Measurements from ENCODE around the gene SELENOM. TPM values are rescaled to one million over a fixed set of nuclear protein-coding genes. Genes with fewer than 3 reads are reported as not detected.
"Not testable (repeated sequence)": the region's sequence is repeated elsewhere in the genome, so short reads cannot be mapped to it uniquely, and the experiment has no call there.

The SELENOM gene
- total RNA-seq, 4 donors from 2014 or later = 941 to 2,300 (median 1,432) TPM

DNA sequence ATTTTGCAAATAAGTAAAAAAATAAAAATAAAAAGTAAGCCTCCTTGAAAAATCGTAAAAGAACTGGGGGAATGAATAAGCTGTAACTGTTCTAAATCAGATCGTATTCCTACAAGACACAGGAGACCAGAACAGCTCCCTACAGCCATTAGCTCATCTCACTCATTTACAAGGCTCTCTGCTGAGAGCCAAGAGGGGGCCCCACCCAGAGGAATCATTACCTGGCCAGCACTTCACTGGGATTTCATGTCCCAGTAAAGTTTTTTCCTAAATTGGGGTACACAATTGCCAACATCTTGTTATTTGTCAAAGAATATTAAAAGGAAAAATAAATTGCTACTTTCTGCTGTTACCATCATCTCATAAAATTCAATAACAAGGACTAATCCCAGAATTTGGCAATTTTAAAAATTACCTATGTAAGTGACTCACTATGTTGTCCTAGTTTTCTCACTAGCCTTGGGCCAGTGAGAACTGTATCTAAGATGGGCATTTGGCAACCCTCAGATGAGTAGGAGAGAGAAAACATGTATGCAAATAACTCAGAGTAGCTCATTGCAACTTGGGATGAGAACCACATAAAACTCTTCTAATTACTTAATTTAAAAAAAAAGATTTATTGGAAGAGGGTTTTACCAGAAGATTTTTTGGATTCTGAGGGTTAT, 44.7 kb downstream of the SELENOM start:
- no peaks in the 10 kb centered on the region for H3K27me3 ChIP-seq
- H3K4me3 ChIP-seq = no peak overlapping the region
- H3K9me3 ChIP-seq = no peaks in the 10 kb centered on the region
- H3K4me1 ChIP-seq = no peaks in the 10 kb centered on the region
- TF ChIP-seq EP300 (IDR thresholded peaks at IDR 0.05) = no peak
- TF ChIP-seq, protein P1, sequence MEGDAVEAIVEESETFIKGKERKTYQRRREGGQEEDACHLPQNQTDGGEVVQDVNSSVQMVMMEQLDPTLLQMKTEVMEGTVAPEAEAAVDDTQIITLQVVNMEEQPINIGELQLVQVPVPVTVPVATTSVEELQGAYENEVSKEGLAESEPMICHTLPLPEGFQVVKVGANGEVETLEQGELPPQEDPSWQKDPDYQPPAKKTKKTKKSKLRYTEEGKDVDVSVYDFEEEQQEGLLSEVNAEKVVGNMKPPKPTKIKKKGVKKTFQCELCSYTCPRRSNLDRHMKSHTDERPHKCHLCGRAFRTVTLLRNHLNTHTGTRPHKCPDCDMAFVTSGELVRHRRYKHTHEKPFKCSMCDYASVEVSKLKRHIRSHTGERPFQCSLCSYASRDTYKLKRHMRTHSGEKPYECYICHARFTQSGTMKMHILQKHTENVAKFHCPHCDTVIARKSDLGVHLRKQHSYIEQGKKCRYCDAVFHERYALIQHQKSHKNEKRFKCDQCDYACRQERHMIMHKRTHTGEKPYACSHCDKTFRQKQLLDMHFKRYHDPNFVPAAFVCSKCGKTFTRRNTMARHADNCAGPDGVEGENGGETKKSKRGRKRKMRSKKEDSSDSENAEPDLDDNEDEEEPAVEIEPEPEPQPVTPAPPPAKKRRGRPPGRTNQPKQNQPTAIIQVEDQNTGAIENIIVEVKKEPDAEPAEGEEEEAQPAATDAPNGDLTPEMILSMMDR (IDR thresholded peaks at IDR 0.05) = no peak
- no peak for TF ChIP-seq POLR2A (IDR thresholded peaks at IDR 0.05)
- TF ChIP-seq POLR2AphosphoS5 (IDR thresholded peaks at IDR 0.05) = no peak
- 50 to 68% methylated on average over 1 to 2 of the region's 2 CpGs for WGBS, 2 donors (ENCODE audit: low coverage in 1 of 2)
- no peak for ATAC-seq
- H3K27ac ChIP-seq = no peak overlapping the region
- no peaks in the 10 kb centered on the region for H3K36me3 ChIP-seq

DNA sequence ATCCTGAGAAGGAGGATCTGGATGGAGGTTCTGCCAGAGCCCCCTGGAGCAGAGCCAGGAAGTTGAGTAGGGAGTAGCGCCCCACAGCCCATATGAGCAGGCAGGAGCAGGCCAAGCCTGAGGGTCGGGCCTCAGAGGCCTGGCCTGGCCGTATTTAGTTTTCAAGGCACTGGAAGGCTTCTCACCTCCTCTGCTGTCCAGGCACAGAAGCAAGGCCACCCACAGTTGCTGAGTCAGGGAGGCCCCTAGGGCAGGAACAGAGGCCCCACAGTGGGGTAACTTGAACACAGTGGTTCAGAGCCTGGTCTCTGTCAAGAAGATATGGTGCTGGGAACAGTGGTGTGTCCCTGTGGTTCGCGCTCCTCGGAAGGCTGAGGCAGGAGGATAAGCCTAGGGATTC, 47.7 kb downstream of the SELENOM start:
- WGBS, 2 donors (ENCODE audit: low coverage in 1 of 2) = 0% methylated on average over 1 of the region's 6 CpGs; no CpG with 5 or more reads in 1 of the 2 donors
- H3K27me3 ChIP-seq, H3K36me3 ChIP-seq, H3K4me3 ChIP-seq, H3K9me3 ChIP-seq, ATAC-seq: not testable (repeated sequence)
- peak overlapping the region in 1 of 4 donors; percentile 37 for H3K27ac ChIP-seq
- peaks cover 8 to 26% (median 9%) of the 10 kb centered on the region in 3 donors for H3K4me1 ChIP-seq

DNA sequence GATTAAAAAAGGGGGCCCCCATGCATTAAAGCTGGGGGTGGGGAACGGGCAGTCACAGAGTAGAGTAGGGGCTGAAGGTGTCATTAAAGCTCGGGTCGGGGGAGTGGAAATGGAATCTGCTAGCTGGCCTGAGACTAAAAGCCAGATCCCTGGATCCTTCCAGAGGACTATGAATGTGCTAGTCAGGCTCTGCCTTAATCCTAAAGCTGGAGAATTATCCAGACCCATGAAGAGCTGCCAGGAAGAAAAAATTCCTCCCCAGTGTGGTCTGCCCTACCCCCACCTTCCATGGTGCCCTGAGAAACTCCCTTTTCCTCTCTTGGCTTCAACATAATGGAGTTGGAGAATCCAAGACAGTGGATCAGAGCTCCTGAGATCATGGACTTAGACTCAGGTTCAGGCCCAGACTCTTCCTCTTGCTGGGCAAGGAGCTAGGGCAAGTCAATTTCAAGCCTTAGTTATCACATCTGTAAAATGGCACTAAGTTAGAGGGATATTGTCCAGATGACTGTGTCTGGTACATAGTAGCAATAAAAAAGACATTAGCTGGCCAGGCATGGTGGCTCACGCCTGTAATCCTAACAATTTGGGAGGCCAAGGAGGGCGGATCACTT, 50.3 kb downstream of the SELENOM start:
- WGBS, 2 donors (ENCODE audit: low coverage in 1 of 2) = 62 to 100% methylated on average over 1 to 5 of the region's 5 CpGs
- H3K4me1 ChIP-seq = peaks cover 8 to 49% (median 9%) of the 10 kb centered on the region in 3 donors
- TF ChIP-seq POLR2A (IDR thresholded peaks at IDR 0.05) (no peak), EP300 (IDR thresholded peaks at IDR 0.05) (no peak), POLR2AphosphoS5 (IDR thresholded peaks at IDR 0.05) (no peak)
- TF ChIP-seq, protein P1 (IDR thresholded peaks at IDR 0.05) = no peak
- no peaks in the 10 kb centered on the region for H3K36me3 ChIP-seq
- peak overlapping the region in 3 of 4 donors; percentile 87 to 92 (median 92) for H3K27ac ChIP-seq
- no peaks in the 10 kb centered on the region for H3K9me3 ChIP-seq
- ATAC-seq = no peak
- no peaks in the 10 kb centered on the region for H3K27me3 ChIP-seq
- no peak overlapping the region for H3K4me3 ChIP-seq

DNA sequence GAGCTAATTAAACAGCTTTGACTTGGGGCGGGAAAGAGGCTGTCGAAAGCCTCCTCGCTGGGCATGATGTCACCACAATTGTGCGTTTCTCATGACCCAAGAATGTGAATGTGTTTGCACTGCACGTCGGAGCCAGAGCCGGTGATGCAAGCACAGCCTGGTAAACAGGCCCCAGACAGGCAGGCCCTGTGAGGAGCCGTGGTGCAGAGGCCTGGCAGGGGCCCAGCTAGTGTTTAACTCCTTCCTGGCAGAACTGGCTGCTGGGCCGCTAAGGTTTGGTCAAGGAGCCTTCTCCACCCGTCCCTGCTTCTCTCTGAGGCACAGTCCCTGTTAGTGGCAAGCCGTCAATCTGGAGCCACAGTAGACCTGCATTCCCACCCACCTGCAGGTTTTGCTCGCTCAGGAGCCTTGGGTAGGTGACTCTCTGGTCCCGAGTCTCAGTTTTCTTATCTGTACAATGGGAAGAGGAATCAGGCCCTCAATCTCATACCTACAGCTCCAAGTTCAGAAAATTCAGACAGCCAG, 51.7 kb downstream of the SELENOM start:
- WGBS, 2 donors (ENCODE audit: low coverage in 1 of 2) = 19 to 28% methylated on average over 3 to 12 of the region's 13 CpGs
- H3K27me3 ChIP-seq = no peaks in the 10 kb centered on the region
- H3K4me1 ChIP-seq = peaks cover 8 to 56% (median 9%) of the 10 kb centered on the region in 3 donors
- H3K36me3 ChIP-seq = no peaks in the 10 kb centered on the region
- H3K27ac ChIP-seq = peak overlapping the region; percentile 87 to 98 (median 92)
- peak; percentile 99 for ATAC-seq
- H3K9me3 ChIP-seq = no peaks in the 10 kb centered on the region
- TF ChIP-seq POLR2AphosphoS5 (IDR thresholded peaks at IDR 0.05) (peak; percentile 99), POLR2A (IDR thresholded peaks at IDR 0.05) (no peak), EP300 (IDR thresholded peaks at IDR 0.05) (peak; percentile 19)
- TF ChIP-seq, protein P1 (IDR thresholded peaks at IDR 0.05) = no peak
- no peak overlapping the region for H3K4me3 ChIP-seq

DNA sequence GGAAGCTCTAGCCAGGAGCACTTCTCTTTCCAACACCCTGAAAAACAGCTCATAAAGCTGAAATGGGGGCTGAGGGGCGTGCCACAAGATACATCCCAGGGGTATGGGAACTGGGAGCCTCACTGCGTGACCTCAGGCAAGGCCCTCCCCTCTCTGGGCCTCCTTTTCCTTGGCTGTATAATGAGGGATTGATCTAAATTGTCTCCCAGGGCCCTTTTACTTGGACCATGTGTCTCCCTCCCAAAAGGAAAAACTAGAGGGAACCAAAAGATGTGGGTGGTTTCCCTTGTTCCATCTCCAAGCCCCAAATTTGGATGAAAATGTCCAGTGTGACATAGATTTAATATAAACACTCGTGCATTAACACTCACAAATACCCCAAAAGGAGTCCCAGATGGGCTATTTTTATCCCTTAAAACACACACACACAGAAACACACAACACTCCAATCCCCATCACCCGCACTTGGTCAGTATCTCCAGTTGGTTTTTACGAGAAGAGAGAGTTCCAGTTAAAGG, 52.2 kb downstream of the SELENOM start:
- Histone ChIP-seq H3K9me3 (no peaks in the 10 kb centered on the region), H3K27me3 (no peaks in the 10 kb centered on the region), H3K4me3 (no peak overlapping the region), H3K4me1 (peaks cover 8 to 58% (median 9%) of the 10 kb centered on the region in 3 donors), H3K27ac (peak overlapping the region; percentile 87 to 98 (median 92)), H3K36me3 (no peaks in the 10 kb centered on the region)
- no peak for ATAC-seq
- TF ChIP-seq POLR2A (IDR thresholded peaks at IDR 0.05) (no peak), EP300 (IDR thresholded peaks at IDR 0.05) (no peak), POLR2AphosphoS5 (IDR thresholded peaks at IDR 0.05) (no peak)
- TF ChIP-seq, protein P1 (IDR thresholded peaks at IDR 0.05) = no peak
- 22 to 36% methylated on average over 3 to 5 of the region's 5 CpGs for WGBS, 2 donors (ENCODE audit: low coverage in 1 of 2)
